ENCODE measurements around the gene PBX1.

PBX1 gene

GRCh38 chr1:164664127-164664526 is 105.1 kb downstream of the PBX1 start:
- H3K27ac Mint-ChIP-seq (ENCODE audit: low read depth) = no peak overlapping the region
- H3K4me3 Mint-ChIP-seq = no peak overlapping the region
- no peaks in the 10 kb centered on the region for H3K36me3 Mint-ChIP-seq (ENCODE audit: insufficient read depth)
- no peak for ATAC-seq (replicated peaks; ENCODE audit: extremely low read depth, poor library complexity, severe bottlenecking)
- peaks cover 5% of the 10 kb centered on the region for H3K4me1 Mint-ChIP-seq
- H3K9me3 Mint-ChIP-seq = peaks cover 10% of the 10 kb centered on the region
- H3K27me3 Mint-ChIP-seq = no peaks in the 10 kb centered on the region
- no peak for DNase-seq (ENCODE audit: low spot score in 2 of 2)

GRCh38 chr1:164667001-164667400 is 108.0 kb downstream of the PBX1 start:
- no peak for DNase-seq (ENCODE audit: low spot score in 2 of 2)
- H3K27ac Mint-ChIP-seq (ENCODE audit: low read depth) = no peak overlapping the region
- no peak overlapping the region for H3K4me3 Mint-ChIP-seq
- ATAC-seq (replicated peaks; ENCODE audit: extremely low read depth, poor library complexity, severe bottlenecking) = no peak
- no peaks in the 10 kb centered on the region for H3K36me3 Mint-ChIP-seq (ENCODE audit: insufficient read depth)
- no peaks in the 10 kb centered on the region for H3K27me3 Mint-ChIP-seq
- H3K9me3 Mint-ChIP-seq = peaks cover 10% of the 10 kb centered on the region
- no peaks in the 10 kb centered on the region for H3K4me1 Mint-ChIP-seq

- no peaks in the 10 kb centered on the region for H3K4me1 Mint-ChIP-seq
- ATAC-seq (replicated peaks; ENCODE audit: extremely low read depth, poor library complexity, severe bottlenecking) (no peak), DNase-seq (ENCODE audit: low spot score in 2 of 2) (no peak)
- H3K36me3 Mint-ChIP-seq (ENCODE audit: insufficient read depth) = no peaks in the 10 kb centered on the region
- H3K27ac Mint-ChIP-seq (ENCODE audit: low read depth) = no peak overlapping the region
- no peak overlapping the region for H3K4me3 Mint-ChIP-seq
- H3K27me3 Mint-ChIP-seq = no peaks in the 10 kb centered on the region
- peaks cover 10% of the 10 kb centered on the region for H3K9me3 Mint-ChIP-seq
Measured at GRCh38 chr1:164667600-164667999, 108.6 kb downstream of the PBX1 start.

GRCh38 chr1:164668491-164669400 is 109.8 kb downstream of the PBX1 start:
- H3K27me3 Mint-ChIP-seq = no peaks in the 10 kb centered on the region
- no peak overlapping the region for H3K4me3 Mint-ChIP-seq
- H3K27ac Mint-ChIP-seq (ENCODE audit: low read depth) = no peak overlapping the region
- no peaks in the 10 kb centered on the region for H3K36me3 Mint-ChIP-seq (ENCODE audit: insufficient read depth)
- DNase-seq (ENCODE audit: low spot score in 2 of 2) = no peak
- H3K4me1 Mint-ChIP-seq = no peaks in the 10 kb centered on the region
- peaks cover 5% of the 10 kb centered on the region for H3K9me3 Mint-ChIP-seq
- ATAC-seq (replicated peaks; ENCODE audit: extremely low read depth, poor library complexity, severe bottlenecking) = no peak

- H3K4me3 Mint-ChIP-seq = no peak overlapping the region
- H3K4me1 Mint-ChIP-seq = no peaks in the 10 kb centered on the region
- no peaks in the 10 kb centered on the region for H3K27me3 Mint-ChIP-seq
- H3K36me3 Mint-ChIP-seq (ENCODE audit: insufficient read depth) = no peaks in the 10 kb centered on the region
- no peak overlapping the region for H3K27ac Mint-ChIP-seq (ENCODE audit: low read depth)
- ATAC-seq (replicated peaks; ENCODE audit: extremely low read depth, poor library complexity, severe bottlenecking) (no peak), DNase-seq (ENCODE audit: low spot score in 2 of 2) (no peak)
- H3K9me3 Mint-ChIP-seq = no peaks in the 10 kb centered on the region
Measured at GRCh38 chr1:164670026-164670425, 111.0 kb downstream of the PBX1 start.

- no peaks in the 10 kb centered on the region for H3K36me3 Mint-ChIP-seq (ENCODE audit: insufficient read depth)
- H3K4me1 Mint-ChIP-seq = no peaks in the 10 kb centered on the region
- no peaks in the 10 kb centered on the region for H3K27me3 Mint-ChIP-seq
- H3K27ac Mint-ChIP-seq (ENCODE audit: low read depth) = no peak overlapping the region
- DNase-seq (ENCODE audit: low spot score in 2 of 2) = no peak
- no peaks in the 10 kb centered on the region for H3K9me3 Mint-ChIP-seq
- ATAC-seq (replicated peaks; ENCODE audit: extremely low read depth, poor library complexity, severe bottlenecking) = no peak
- H3K4me3 Mint-ChIP-seq = no peak overlapping the region
Measured at GRCh38 chr1:164670786-164671185, 111.8 kb downstream of the PBX1 start.

GRCh38 chr1:164671323-164671965 is 112.5 kb downstream of the PBX1 start:
- no peaks in the 10 kb centered on the region for H3K27me3 Mint-ChIP-seq
- no peak for ATAC-seq (replicated peaks; ENCODE audit: extremely low read depth, poor library complexity, severe bottlenecking)
- no peak for DNase-seq (ENCODE audit: low spot score in 2 of 2)

GRCh38 chr1:164671966-164672571 is 113.1 kb downstream of the PBX1 start:
- no peak for ATAC-seq (replicated peaks; ENCODE audit: extremely low read depth, poor library complexity, severe bottlenecking)
- no peak overlapping the region for H3K27ac Mint-ChIP-seq (ENCODE audit: low read depth)

More at GRCh38 chr1:164671323-164671965, 112.5 kb downstream of the PBX1 start:
- H3K4me1 Mint-ChIP-seq = no peaks in the 10 kb centered on the region
- H3K27ac Mint-ChIP-seq (ENCODE audit: low read depth) = no peak overlapping the region
- no peak overlapping the region for H3K4me3 Mint-ChIP-seq
- no peaks in the 10 kb centered on the region for H3K36me3 Mint-ChIP-seq (ENCODE audit: insufficient read depth)
- no peaks in the 10 kb centered on the region for H3K9me3 Mint-ChIP-seq

GRCh38 chr1:164672588-164672987 is 113.6 kb downstream of the PBX1 start:
- H3K27ac Mint-ChIP-seq (ENCODE audit: low read depth) = no peak overlapping the region
- H3K9me3 Mint-ChIP-seq = peaks cover 3% of the 10 kb centered on the region
- no peak for DNase-seq (ENCODE audit: low spot score in 2 of 2)
- H3K4me1 Mint-ChIP-seq = no peaks in the 10 kb centered on the region
- no peak overlapping the region for H3K4me3 Mint-ChIP-seq
- H3K27me3 Mint-ChIP-seq = no peaks in the 10 kb centered on the region
- no peaks in the 10 kb centered on the region for H3K36me3 Mint-ChIP-seq (ENCODE audit: insufficient read depth)
- no peak for ATAC-seq (replicated peaks; ENCODE audit: extremely low read depth, poor library complexity, severe bottlenecking)

More at GRCh38 chr1:164671966-164672571, 113.1 kb downstream of the PBX1 start:
- Mint-ChIP-seq H3K4me3 (no peak overlapping the region), H3K27me3 (no peaks in the 10 kb centered on the region), H3K36me3 (ENCODE audit: insufficient read depth) (no peaks in the 10 kb centered on the region), H3K9me3 (no peaks in the 10 kb centered on the region), H3K4me1 (no peaks in the 10 kb centered on the region)
- no peak for DNase-seq (ENCODE audit: low spot score in 2 of 2)

GRCh38 chr1:164673584-164674214 is 114.7 kb downstream of the PBX1 start:
- no peak for DNase-seq (ENCODE audit: low spot score in 2 of 2)
- no peak for ATAC-seq (replicated peaks; ENCODE audit: extremely low read depth, poor library complexity, severe bottlenecking)
- H3K36me3 Mint-ChIP-seq (ENCODE audit: insufficient read depth) = no peaks in the 10 kb centered on the region
- no peak overlapping the region for H3K27ac Mint-ChIP-seq (ENCODE audit: low read depth)
- no peak overlapping the region for H3K4me3 Mint-ChIP-seq
- H3K9me3 Mint-ChIP-seq = peaks cover 6% of the 10 kb centered on the region
- no peaks in the 10 kb centered on the region for H3K4me1 Mint-ChIP-seq
- H3K27me3 Mint-ChIP-seq = no peaks in the 10 kb centered on the region

GRCh38 chr1:164675342-164675904 is 116.4 kb downstream of the PBX1 start:
- Mint-ChIP-seq H3K36me3 (ENCODE audit: insufficient read depth) (no peaks in the 10 kb centered on the region), H3K9me3 (peaks cover 6% of the 10 kb centered on the region), H3K4me3 (no peak overlapping the region), H3K27ac (ENCODE audit: low read depth) (no peak overlapping the region), H3K4me1 (no peaks in the 10 kb centered on the region), H3K27me3 (no peaks in the 10 kb centered on the region)
- no peak for ATAC-seq (replicated peaks; ENCODE audit: extremely low read depth, poor library complexity, severe bottlenecking)
- DNase-seq (ENCODE audit: low spot score in 2 of 2) = no peak

GRCh38 chr1:164678136-164678700 is 119.2 kb downstream of the PBX1 start:
- Mint-ChIP-seq H3K4me3 (no peak overlapping the region), H3K9me3 (peaks cover 6% of the 10 kb centered on the region), H3K4me1 (no peaks in the 10 kb centered on the region), H3K27me3 (no peaks in the 10 kb centered on the region), H3K36me3 (ENCODE audit: insufficient read depth) (no peaks in the 10 kb centered on the region), H3K27ac (ENCODE audit: low read depth) (no peak overlapping the region)
- no peak for DNase-seq (ENCODE audit: low spot score in 2 of 2)
- ATAC-seq (replicated peaks; ENCODE audit: extremely low read depth, poor library complexity, severe bottlenecking) = no peak
